Measurements from ENCODE around the gene VPS37D.

DNA sequence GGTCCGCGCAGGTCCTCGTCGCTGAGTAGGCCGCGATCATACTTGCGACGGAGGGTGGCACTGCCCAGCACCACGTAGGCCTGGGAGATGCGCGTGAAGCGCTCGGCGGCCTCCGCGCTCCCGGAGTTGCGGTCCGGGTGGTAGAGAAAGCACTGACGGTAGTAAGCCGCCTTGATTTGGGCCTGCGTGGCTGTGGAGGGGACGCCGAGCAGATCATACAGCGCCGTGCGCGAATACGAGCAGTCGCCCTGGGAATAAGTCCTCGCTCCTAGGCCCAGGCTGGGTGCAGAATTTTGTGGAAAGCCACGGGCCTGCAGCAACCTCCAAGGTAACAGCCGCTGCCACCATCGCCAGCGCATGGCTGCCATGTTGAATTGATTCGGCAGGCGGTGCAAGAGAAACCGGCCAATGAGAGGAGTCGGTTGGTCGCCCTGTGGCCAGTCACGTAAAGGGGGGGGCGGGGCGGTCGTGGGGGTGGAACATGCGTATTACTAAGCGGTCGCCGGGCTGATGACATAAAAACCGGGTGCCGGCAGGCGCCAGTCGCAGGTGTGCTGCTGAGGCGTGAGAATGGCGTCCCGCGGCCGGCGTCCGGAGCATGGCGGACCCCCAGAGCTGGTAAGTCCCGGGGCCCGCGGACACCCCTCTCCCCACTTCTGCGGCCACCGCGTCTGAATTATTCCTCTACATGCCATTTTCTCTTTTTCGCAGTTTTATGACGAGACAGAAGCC is 15.6 kb downstream of the VPS37D start, which contains the start of the genes BUD23 and DNAJC30:
- TF ChIP-seq, protein P1, sequence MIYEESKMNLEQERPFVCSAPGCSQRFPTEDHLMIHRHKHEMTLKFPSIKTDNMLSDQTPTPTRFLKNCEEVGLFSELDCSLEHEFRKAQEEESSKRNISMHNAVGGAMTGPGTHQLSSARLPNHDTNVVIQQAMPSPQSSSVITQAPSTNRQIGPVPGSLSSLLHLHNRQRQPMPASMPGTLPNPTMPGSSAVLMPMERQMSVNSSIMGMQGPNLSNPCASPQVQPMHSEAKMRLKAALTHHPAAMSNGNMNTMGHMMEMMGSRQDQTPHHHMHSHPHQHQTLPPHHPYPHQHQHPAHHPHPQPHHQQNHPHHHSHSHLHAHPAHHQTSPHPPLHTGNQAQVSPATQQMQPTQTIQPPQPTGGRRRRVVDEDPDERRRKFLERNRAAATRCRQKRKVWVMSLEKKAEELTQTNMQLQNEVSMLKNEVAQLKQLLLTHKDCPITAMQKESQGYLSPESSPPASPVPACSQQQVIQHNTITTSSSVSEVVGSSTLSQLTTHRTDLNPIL (CRISPR knock-in tag; IDR thresholded peaks at IDR 0.05; ENCODE audit: low read depth) = no peak
- TF ChIP-seq ZFP3 (CRISPR knock-in tag; IDR thresholded peaks at IDR 0.05) (no peak), GLIS3 (CRISPR knock-in tag; IDR thresholded peaks at IDR 0.05) (no peak), PPARA (CRISPR knock-in tag; IDR thresholded peaks at IDR 0.05; ENCODE audit: borderline replicate concordance) (no peak), ZNF8 (CRISPR knock-in tag; IDR thresholded peaks at IDR 0.05) (no peak), ZNF565 (CRISPR knock-in tag; conservative IDR thresholded peaks at IDR 0.05; ENCODE audit: low read depth) (no peak), RARB (CRISPR knock-in tag; IDR thresholded peaks at IDR 0.05) (no peak), ARNTL (CRISPR knock-in tag; IDR thresholded peaks at IDR 0.05; ENCODE audit: borderline replicate concordance, low read depth) (no peak), BACH2 (CRISPR knock-in tag; IDR thresholded peaks at IDR 0.05; ENCODE audit: borderline replicate concordance) (no peak), ZC3H10 (CRISPR knock-in tag; IDR thresholded peaks at IDR 0.05) (no peak)
- TF ChIP-seq, protein P2, sequence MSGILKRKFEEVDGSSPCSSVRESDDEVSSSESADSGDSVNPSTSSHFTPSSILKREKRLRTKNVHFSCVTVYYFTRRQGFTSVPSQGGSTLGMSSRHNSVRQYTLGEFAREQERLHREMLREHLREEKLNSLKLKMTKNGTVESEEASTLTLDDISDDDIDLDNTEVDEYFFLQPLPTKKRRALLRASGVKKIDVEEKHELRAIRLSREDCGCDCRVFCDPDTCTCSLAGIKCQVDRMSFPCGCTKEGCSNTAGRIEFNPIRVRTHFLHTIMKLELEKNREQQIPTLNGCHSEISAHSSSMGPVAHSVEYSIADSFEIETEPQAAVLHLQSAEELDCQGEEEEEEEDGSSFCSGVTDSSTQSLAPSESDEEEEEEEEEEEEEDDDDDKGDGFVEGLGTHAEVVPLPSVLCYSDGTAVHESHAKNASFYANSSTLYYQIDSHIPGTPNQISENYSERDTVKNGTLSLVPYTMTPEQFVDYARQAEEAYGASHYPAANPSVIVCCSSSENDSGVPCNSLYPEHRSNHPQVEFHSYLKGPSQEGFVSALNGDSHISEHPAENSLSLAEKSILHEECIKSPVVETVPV (CRISPR knock-in tag; IDR thresholded peaks at IDR 0.05) = no peak
- TF ChIP-seq, protein P3, sequence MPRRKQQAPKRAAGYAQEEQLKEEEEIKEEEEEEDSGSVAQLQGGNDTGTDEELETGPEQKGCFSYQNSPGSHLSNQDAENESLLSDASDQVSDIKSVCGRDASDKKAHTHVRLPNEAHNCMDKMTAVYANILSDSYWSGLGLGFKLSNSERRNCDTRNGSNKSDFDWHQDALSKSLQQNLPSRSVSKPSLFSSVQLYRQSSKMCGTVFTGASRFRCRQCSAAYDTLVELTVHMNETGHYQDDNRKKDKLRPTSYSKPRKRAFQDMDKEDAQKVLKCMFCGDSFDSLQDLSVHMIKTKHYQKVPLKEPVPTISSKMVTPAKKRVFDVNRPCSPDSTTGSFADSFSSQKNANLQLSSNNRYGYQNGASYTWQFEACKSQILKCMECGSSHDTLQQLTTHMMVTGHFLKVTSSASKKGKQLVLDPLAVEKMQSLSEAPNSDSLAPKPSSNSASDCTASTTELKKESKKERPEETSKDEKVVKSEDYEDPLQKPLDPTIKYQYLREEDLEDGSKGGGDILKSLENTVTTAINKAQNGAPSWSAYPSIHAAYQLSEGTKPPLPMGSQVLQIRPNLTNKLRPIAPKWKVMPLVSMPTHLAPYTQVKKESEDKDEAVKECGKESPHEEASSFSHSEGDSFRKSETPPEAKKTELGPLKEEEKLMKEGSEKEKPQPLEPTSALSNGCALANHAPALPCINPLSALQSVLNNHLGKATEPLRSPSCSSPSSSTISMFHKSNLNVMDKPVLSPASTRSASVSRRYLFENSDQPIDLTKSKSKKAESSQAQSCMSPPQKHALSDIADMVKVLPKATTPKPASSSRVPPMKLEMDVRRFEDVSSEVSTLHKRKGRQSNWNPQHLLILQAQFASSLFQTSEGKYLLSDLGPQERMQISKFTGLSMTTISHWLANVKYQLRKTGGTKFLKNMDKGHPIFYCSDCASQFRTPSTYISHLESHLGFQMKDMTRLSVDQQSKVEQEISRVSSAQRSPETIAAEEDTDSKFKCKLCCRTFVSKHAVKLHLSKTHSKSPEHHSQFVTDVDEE (CRISPR knock-in tag; IDR thresholded peaks at IDR 0.05) = no peak
- TF ChIP-seq, protein P4, sequence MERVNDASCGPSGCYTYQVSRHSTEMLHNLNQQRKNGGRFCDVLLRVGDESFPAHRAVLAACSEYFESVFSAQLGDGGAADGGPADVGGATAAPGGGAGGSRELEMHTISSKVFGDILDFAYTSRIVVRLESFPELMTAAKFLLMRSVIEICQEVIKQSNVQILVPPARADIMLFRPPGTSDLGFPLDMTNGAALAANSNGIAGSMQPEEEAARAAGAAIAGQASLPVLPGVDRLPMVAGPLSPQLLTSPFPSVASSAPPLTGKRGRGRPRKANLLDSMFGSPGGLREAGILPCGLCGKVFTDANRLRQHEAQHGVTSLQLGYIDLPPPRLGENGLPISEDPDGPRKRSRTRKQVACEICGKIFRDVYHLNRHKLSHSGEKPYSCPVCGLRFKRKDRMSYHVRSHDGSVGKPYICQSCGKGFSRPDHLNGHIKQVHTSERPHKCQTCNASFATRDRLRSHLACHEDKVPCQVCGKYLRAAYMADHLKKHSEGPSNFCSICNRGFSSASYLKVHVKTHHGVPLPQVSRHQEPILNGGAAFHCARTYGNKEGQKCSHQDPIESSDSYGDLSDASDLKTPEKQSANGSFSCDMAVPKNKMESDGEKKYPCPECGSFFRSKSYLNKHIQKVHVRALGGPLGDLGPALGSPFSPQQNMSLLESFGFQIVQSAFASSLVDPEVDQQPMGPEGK (CRISPR knock-in tag; IDR thresholded peaks at IDR 0.05; ENCODE audit: borderline replicate concordance) = no peak

Data from SK-N-SH treated with all-trans-retinoic acid at 6 μM for 48 hours (cell line).